H1 (cell line): ENCODE results near the gene ELOVL6. TPM values are rescaled to one million over a fixed set of nuclear protein-coding genes. Genes with fewer than 3 reads are reported as not detected.
A peak's percentile ranks its signal among the peaks of the same experiment; 100 is the strongest.

Experiments used
- BACH1 ChIP-seq: IDR thresholded peaks from 2 replicates; pipeline ENCODE4 v1.6.1; 2012; ENCODE audit warnings: low read length, improper control_type of control experiment
- CBX5 ChIP-seq: fragments of 300-800, 300-1000 bp; sonication (generic); IDR thresholded peaks from 2 replicates; pipeline ENCODE4 v1.7.1; 2016; ENCODE audit warnings: antibody characterized with exemption, low read length, low read depth
- CBX8 ChIP-seq: fragments of 300-800, 300-1000 bp; sonication (generic); IDR thresholded peaks from 2 replicates; pipeline ENCODE4 v1.7.1; 2016; ENCODE audit warnings: low read depth, low read length, borderline replicate concordance
- CEBPB ChIP-seq: IDR thresholded peaks from 2 replicates; pipeline ENCODE4 v1.6.1; 2012; ENCODE audit warnings: low read depth, low read length
- EGR1 ChIP-seq: IDR thresholded peaks from 2 replicates; pipeline ENCODE4 v1.6.1; 2011; ENCODE audit warnings: low read depth, low read length, borderline replicate concordance
- EP300 ChIP-seq, 2 experiments: IDR thresholded peaks; 1 replicate in 1 of 2; 2 replicates in 1 of 2; pipeline ENCODE4 v1.6.1; 2011 to 2012; ENCODE audit warnings: low read depth in 2 of 2, low read length in 2 of 2, mild to moderate bottlenecking in 2 of 2, borderline replicate concordance in 1 of 2, inconsistent platforms in 1 of 2, moderate library complexity in 1 of 2
- HDAC6 ChIP-seq: IDR thresholded peaks from one replicate; pipeline ENCODE4 v1.7.1; 2012; ENCODE audit warnings: low read depth, mild to moderate bottlenecking, inconsistent platforms, low read length, moderate library complexity
- KDM4A ChIP-seq: IDR thresholded peaks from one replicate; pipeline ENCODE4 v1.7.1; 2012; ENCODE audit warnings: low read depth, mild to moderate bottlenecking, moderate library complexity, low read length, inconsistent platforms; ENCODE audit not compliant: severe bottlenecking
- MAX ChIP-seq: IDR thresholded peaks from 2 replicates; pipeline ENCODE4 v1.6.1; 2012; ENCODE audit warnings: inconsistent platforms
- RAD21 ChIP-seq, 2 experiments: IDR thresholded peaks in 1 of 2; conservative IDR thresholded peaks in 1 of 2; 2 replicates each; pipeline ENCODE4 v1.6.1; 2011; ENCODE audit warnings: low read depth in 2 of 2, low read length in 2 of 2, improper control_type of control experiment in 1 of 2, inconsistent platforms in 1 of 2, mild to moderate bottlenecking in 1 of 2, moderate library complexity in 1 of 2
- RBBP5 ChIP-seq: IDR thresholded peaks from 2 replicates; pipeline ENCODE4 v1.7.1; 2012; ENCODE audit warnings: low read depth, mild to moderate bottlenecking, inconsistent platforms, low read length, moderate library complexity, borderline replicate concordance
- RXRA ChIP-seq: IDR thresholded peaks from 2 replicates; pipeline ENCODE4 v1.6.1; 2011; ENCODE audit warnings: low read depth, mild to moderate bottlenecking, low read length, moderate library complexity; ENCODE audit not compliant: insufficient read depth
- SP1 ChIP-seq: IDR thresholded peaks from 2 replicates; pipeline ENCODE4 v1.6.1; 2011; ENCODE audit warnings: low read depth, low read length
- SRF ChIP-seq: IDR thresholded peaks from 2 replicates; pipeline ENCODE4 v1.6.1; 2011; ENCODE audit warnings: mild to moderate bottlenecking, low read depth, low read length, moderate library complexity
- TAF1 ChIP-seq: IDR thresholded peaks from 2 replicates; pipeline ENCODE4 v1.6.1; 2011; ENCODE audit warnings: mild to moderate bottlenecking, low read depth, low read length
- ZNF274 ChIP-seq: IDR thresholded peaks from 2 replicates; pipeline ENCODE4 v1.7.0; 2012; ENCODE audit warnings: low read length, borderline replicate concordance; ENCODE audit errors: extremely low read depth
- polyA plus RNA-seq, 7 experiments: library from polyadenylated mRNA; depleted of rRNA in 3 of 7; stranded (reverse) in 5 of 7; unstranded in 2 of 7; fragments of >200 nt in 5 of 7; fragments of 200-250 nt in 2 of 7; gene quantifications; 1 replicate in 5 of 7; 2 replicates in 1 of 7; 4 replicates in 1 of 7; pipeline versions ENCODE4 v1.2.1 to v1.2.3, GENCODE V29; 2011 to 2013; ENCODE audit warnings: missing spikeins in 2 of 7, mixed read lengths in 2 of 7
- total RNA-seq: library from RNA; stranded (reverse); fragmentation: NEBNext Ultra II Directional; extraction: Animal tissue kit (Norgen Biotek cat#: 25700); gene quantifications from 2 replicates; pipeline ENCODE4 v1.2.1, GENCODE V29; 2021

ELOVL6 gene
- total and polyA plus RNA-seq, 2 of the 8 experiments (the other 6 are each of a cell fraction or from before 2014, with no cell fraction given), result 27.8 to 86.6 TPM

GRCh38 chr4:110198435-110199416 is at the start of gene ELOVL6 (continued):
- TF ChIP-seq CBX5 (no peak), EP300 (IDR thresholded peaks at IDR 0.05; ENCODE audit: borderline replicate concordance in 1 of 2, low read depth in 2 of 2, low read length in 2 of 2) (0 out of 3 replicates have a peak, but pooled peaks of 1 of the 2 experiments have one; percentile 50), CBX8 (no peak), MAX (peak; percentile 85), KDM4A (peak; percentile 33), SP1 (peak; percentile 86), TAF1 (peak; percentile 86), BACH1 (peak; percentile 7), SRF (no peak), CEBPB (no peak), RAD21 (IDR thresholded peaks at IDR 0.05 in 1 of 2, conservative IDR thresholded peaks at IDR 0.05 in 1 of 2; ENCODE audit: low read depth in 2 of 2, low read length in 2 of 2) (peak in 1 of 2 experiments; percentile 23; a peak in 1 of 4 replicates), RBBP5 (peak; percentile 81), EGR1 (peak; percentile 69; the same call in 1 of the 2 replicates), ZNF274 (no peak), RXRA (0 out of 2 replicates have a peak, but pooled peaks have one; percentile 61), HDAC6 (no peak)
